GM12878 (cell line): Measurements from ENCODE around the gene SPHKAP. TPM values are rescaled to one million over a fixed set of nuclear protein-coding genes. Genes with fewer than 3 reads are reported as not detected.

ENCODE experiments used
- ATAC-seq: fragments of 200-7000 bp; cut with Tn5 transposase; 3 replicates; pipeline ENCODE4 v1.9.1; 2020; ENCODE audit warnings: mild to moderate bottlenecking, moderate library complexity
- BruUV-seq: library from RNA; stranded (reverse); fragments of 400-500 nt; replicated peaks from 2 replicates; lab custom pipeline; 2021; lab: Mats Ljungman, UMichigan
- CTCF ChIA-PET: fragments of 300-600 bp; sonication (Branson Sonifier 250); formaldehyde crosslinking; extraction: SDS; loops from one replicate; lab custom pipeline; 2021; ENCODE audit warnings: inconsistent platforms; lab: Yijun Ruan, JAX
- POLR2A ChIA-PET: fragments of 350-600 bp; formaldehyde crosslinking; extraction: SDS; loops from one replicate; lab custom pipeline; 2021; ENCODE audit warnings: inconsistent platforms; lab: Charles Lee
- RAD21 ChIA-PET: fragments of 300-600 bp; sonication (Branson Sonifier 250); formaldehyde crosslinking; loops from one replicate; lab custom pipeline; 2023; ENCODE audit warnings: antibody characterized with exemption; ENCODE audit not compliant: unreplicated experiment; lab: Charles Lee
- SMC1A ChIA-PET: fragments of 300-600 bp; sonication (Branson Sonifier 250); formaldehyde crosslinking; loops from one replicate; lab custom pipeline; 2023; ENCODE audit not compliant: unreplicated experiment, uncharacterized antibody; lab: Charles Lee
- DNase-seq: peaks from one replicate; pipeline ENCODE4 v3.0.0-alpha.2; 2011; ENCODE audit warnings: low read depth, low spot score
- FAIRE-seq: peaks from 3 replicates; lab custom pipeline; 2011; peaks lifted over from hg19 to GRCh38; lab: Jason Lieb, UNC
- H2AFZ ChIP-seq: 2 replicates; pipeline ENCODE4 v1.6.0; 2011; ENCODE audit warnings: low read depth, low read length, control low read depth; ENCODE audit not compliant: control insufficient read depth
- H3K27ac ChIP-seq: 2 replicates; pipeline ENCODE4 v1.5.1; 2011; ENCODE audit warnings: control low read depth; ENCODE audit not compliant: control insufficient read depth, insufficient read depth
- H3K27me3 ChIP-seq, 2 experiments: replicated peaks in 1 of 2; 2 replicates each; pipeline versions ENCODE4 v1.6.0 to v1.6.1; 2011; ENCODE audit warnings: low read length in 1 of 2; ENCODE audit not compliant: control insufficient read depth in 2 of 2, insufficient read depth in 2 of 2
- H3K36me3 ChIP-seq, 2 experiments: 2 replicates each; pipeline ENCODE4 v1.5.1; 2011; ENCODE audit warnings: low read length in 1 of 2; ENCODE audit not compliant: control insufficient read depth in 2 of 2, insufficient read depth in 2 of 2
- H3K4me1 ChIP-seq: 2 replicates; pipeline ENCODE4 v1.6.1; 2011; ENCODE audit warnings: mild to moderate bottlenecking, low read length, moderate library complexity, mixed read lengths; ENCODE audit not compliant: control insufficient read depth, insufficient read depth
- H3K4me2 ChIP-seq: 2 replicates; pipeline ENCODE4 v1.6.0; 2011; ENCODE audit warnings: control low read depth; ENCODE audit not compliant: control insufficient read depth, insufficient read depth
- H3K4me3 ChIP-seq: fragments of 200-600 bp; sonication (generic); 2 replicates; pipeline ENCODE4 v1.5.1; 2016
- H3K79me2 ChIP-seq: 2 replicates; pipeline ENCODE4 v1.6.0; 2011; ENCODE audit warnings: low read length; ENCODE audit not compliant: control insufficient read depth, insufficient read depth
- H3K9ac ChIP-seq: 2 replicates; pipeline ENCODE4 v1.8.0; 2011; ENCODE audit warnings: low read length, control low read depth, mixed read lengths; ENCODE audit not compliant: control insufficient read depth, insufficient read depth
- H3K9me3 ChIP-seq: replicated peaks from 3 replicates; pipeline ENCODE4 v1.5.1; 2011; ENCODE audit warnings: mild to moderate bottlenecking, low read length; ENCODE audit not compliant: control insufficient read depth, insufficient read depth
- H4K20me1 ChIP-seq: 2 replicates; pipeline ENCODE4 v1.6.0; 2011; ENCODE audit not compliant: control insufficient read depth, insufficient read depth
- ATF2 ChIP-seq: IDR thresholded peaks from 2 replicates; pipeline ENCODE4 v1.6.1; 2012; ENCODE audit warnings: low read length, inconsistent platforms
- BHLHE40 ChIP-seq, 2 experiments: fragments of 450-650 bp in 1 of 2; IDR thresholded peaks; 2 replicates each; pipeline ENCODE4 v1.6.1; 2011 to 2017; ENCODE audit warnings: low read depth in 2 of 2, borderline replicate concordance in 1 of 2, improper control_type of control experiment in 1 of 2, low read length in 1 of 2, mild to moderate bottlenecking in 1 of 2
- EGR1 ChIP-seq, 2 experiments: IDR thresholded peaks; 1 replicate in 1 of 2; 2 replicates in 1 of 2; pipeline ENCODE4 v1.6.1; 2011 to 2012; ENCODE audit warnings: low read depth in 2 of 2, low read length in 2 of 2, borderline replicate concordance in 1 of 2, mild to moderate bottlenecking in 1 of 2, moderate library complexity in 1 of 2
- FOS ChIP-seq: IDR thresholded peaks from 3 replicates; pipeline ENCODE4 v1.6.1; 2011; ENCODE audit warnings: borderline replicate concordance; ENCODE audit not compliant: insufficient read length; ENCODE audit errors: extremely low read depth
- KDM1A ChIP-seq: fragments of 200-600 bp; sonication (generic); IDR thresholded peaks from 2 replicates; pipeline ENCODE4 v1.6.1; 2016; ENCODE audit warnings: borderline replicate concordance
- MTA3 ChIP-seq: IDR thresholded peaks from 2 replicates; pipeline ENCODE4 v1.6.1; 2012; ENCODE audit warnings: low read length, inconsistent platforms, borderline replicate concordance
- SIX5 ChIP-seq: IDR thresholded peaks from 2 replicates; pipeline ENCODE4 v1.6.1; 2011; ENCODE audit warnings: mild to moderate bottlenecking, low read depth, low read length, moderate library complexity; ENCODE audit not compliant: severe bottlenecking
- SMAD1 ChIP-seq: fragments of 450-650 bp; IDR thresholded peaks from 2 replicates; pipeline ENCODE4 v1.6.1; 2018; ENCODE audit warnings: mild to moderate bottlenecking, low read depth; ENCODE audit not compliant: partially characterized antibody
- ZNF207 ChIP-seq: fragments of 450-650 bp; IDR thresholded peaks from 2 replicates; pipeline ENCODE4 v1.6.1; 2014; ENCODE audit warnings: antibody characterized with exemption, mild to moderate bottlenecking, borderline replicate concordance
- ZNF384 ChIP-seq: IDR thresholded peaks from 2 replicates; pipeline ENCODE4 v1.6.1; 2012; ENCODE audit warnings: low read depth, mild to moderate bottlenecking, low read length, improper control_type of control experiment, borderline replicate concordance
- WGBS: methylation state at CpG from one replicate; pipeline ENCODE4 v1.1.6; 2016; ENCODE audit warnings: low lambda C conversion rate; ENCODE audit not compliant: insufficient replicate concordance, insufficient coverage; ENCODE audit errors: missing lambda C conversion rate; 5-methylcytosine and 5-hydroxymethylcytosine counted together
- in situ Hi-C: fragments of 300-500 bp; cut with MboI; formaldehyde crosslinking; loops from 9 replicates; pipeline ENCODE4 v1.14.3; 2018; ENCODE audit warnings: mixed read lengths
- intact Hi-C: fragments of 100-400 bp; cut with micrococcal nuclease; formaldehyde crosslinking; loops from one replicate; pipeline ENCODE4 v1.14.2; 2022; ENCODE audit not compliant: unreplicated experiment
- polyA plus RNA-seq, 11 experiments: library from polyadenylated mRNA; depleted of rRNA in 4 of 11; unstranded in 6 of 11; stranded (reverse) in 5 of 11; fragments of >200 nt; fragmentation: Nextera tagmentation in 4 of 11; fragmentation: Illumina TruSeq in 1 of 11; extraction: Ambion mirVana in 4 of 11; extraction: Trizol in 1 of 11; gene quantifications; 1 replicate in 1 of 11; 2 replicates in 10 of 11; pipeline versions ENCODE4 v1.2.1 to v1.2.3, GENCODE V29; 2011 to 2016; ENCODE audit warnings: inconsistent platforms in 2 of 11, missing spikeins in 2 of 11, low read depth in 1 of 11
- total RNA-seq, 4 experiments: library from RNA; depleted of rRNA in 3 of 4; stranded (reverse); fragments of >200 nt in 3 of 4; fragmentation: Illumina TruSeq in 1 of 4; extraction: Trizol in 1 of 4; gene quantifications; 2 replicates each; pipeline versions ENCODE4 v1.2.1 to v1.2.3, GENCODE V29; 2013 to 2021

The SPHKAP gene
- total and polyA plus RNA-seq, 10 of the 15 experiments (the other 5 are each of a cell fraction or from before 2014, with no cell fraction given): 0.03 TPM; not detected in 9

GRCh38 chr2:228017784-228018183, 163.7 kb downstream of the SPHKAP start:
- no peak overlapping the region for H3K4me2 ChIP-seq
- H2AFZ ChIP-seq: no peak overlapping the region
- no peak overlapping the region for H3K27ac ChIP-seq
- H3K9me3 ChIP-seq: no peaks in the 10 kb centered on the region
- no peaks in the 10 kb centered on the region for H3K36me3 ChIP-seq
- in situ Hi-C loops: no loop called here
- H4K20me1 ChIP-seq: no peaks in the 10 kb centered on the region
- BruUV-seq: no TSS peak
- no peak overlapping the region for H3K9ac ChIP-seq
- TF ChIP-seq MTA3 (no peak), SMAD1 (no peak), FOS (no peak), ZNF207 (no peak), EGR1 (IDR thresholded peaks at IDR 0.05; ENCODE audit: borderline replicate concordance in 1 of 2, low read depth in 2 of 2, low read length in 2 of 2) (no peak), ATF2 (no peak), KDM1A (no peak), BHLHE40 (IDR thresholded peaks at IDR 0.05; ENCODE audit: borderline replicate concordance in 1 of 2, low read depth in 2 of 2, low read length in 1 of 2) (no peak), SIX5 (no peak), ZNF384 (no peak)
- TF ChIP-seq, all 136 proteins: peak for 0
- RAD21 ChIA-PET: no interaction called here
- Histone ChIP-seq H3K27me3 (no peaks in the 10 kb centered on the region), H3K4me3 (no peak overlapping the region), H3K79me2 (no peaks in the 10 kb centered on the region), H3K4me1 (no peaks in the 10 kb centered on the region)
- ATAC-seq: no peak
- POLR2A ChIA-PET: no interaction called here
- SMC1A ChIA-PET: no interaction called here
- FAIRE-seq: no peak
- no peak for DNase-seq
- CTCF ChIA-PET: no interaction called here
- intact Hi-C loops: no loop called here
- 50% methylated on average over 14 of the region's 14 CpGs for WGBS
